ENCODE data around the gene UTF1. TPM values are rescaled to one million over a fixed set of nuclear protein-coding genes. Genes with fewer than 3 reads are reported as not detected.

Gene UTF1
- total RNA-seq = 0.35 TPM

GRCh38 chr10:133230044-133230361, at the start of gene UTF1:
Gene UTF1, plus strand, starts transcription at chr10:133230217. Its CDS starts 72 bp downstream, at chr10:133230289.

GRCh38 chr10:133237588-133238465, 7.8 kb downstream of the UTF1 start, which contains the start of gene VENTX:
Gene VENTX, plus strand, starts transcription at chr10:133237855. Its CDS starts 60 bp downstream, at chr10:133237915.

GRCh38 chr10:133276435-133277201, 46.6 kb downstream of the UTF1 start, which contains the start of gene ADAM8:
Gene ADAM8, minus strand, starts transcription at chr10:133276868. Its CDS starts 51 bp downstream, at chr10:133276817.

Other genes with a start within 250 kb of the UTF1 start
- 1.2 TPM for gene ADGRA1, start 142.3 kb upstream of the UTF1 start, total RNA-seq
- 8.3 TPM for gene KNDC1, start 70.0 kb upstream of the UTF1 start, total RNA-seq
- gene VENTX, start 7.6 kb downstream of the UTF1 start, total RNA-seq = 0.18 TPM
- gene ADAM8, start 46.7 kb downstream of the UTF1 start, total RNA-seq = 11.7 TPM
- 62.3 TPM for gene TUBGCP2, start 78.7 kb downstream of the UTF1 start, total RNA-seq
- gene ZNF511, start 78.7 kb downstream of the UTF1 start, total RNA-seq = 26.2 TPM
- gene CALY, start 106.7 kb downstream of the UTF1 start, total RNA-seq = not detected
- gene PRAP1, start 117.2 kb downstream of the UTF1 start, total RNA-seq = 5.0 TPM
- gene FUOM, start 127.8 kb downstream of the UTF1 start, total RNA-seq = 27.2 TPM
- 65.7 TPM for gene ECHS1, start 143.1 kb downstream of the UTF1 start, total RNA-seq
- 7.6 TPM for gene PAOX, start 149.0 kb downstream of the UTF1 start, total RNA-seq
- 46.5 TPM for gene MTG1, start 163.9 kb downstream of the UTF1 start, total RNA-seq
- gene SPRN, start 194.4 kb downstream of the UTF1 start, total RNA-seq = 1.7 TPM
- gene SCART1, start 223.7 kb downstream of the UTF1 start, total RNA-seq = 4.5 TPM

Data from metanephros (tissue), 1 donor.